Calu3 (cell line): Measurements from ENCODE around the gene TNFRSF17. TPM values are rescaled to one million over a fixed set of nuclear protein-coding genes. Genes with fewer than 3 reads are reported as not detected.
"Not testable (repeated sequence)": the region's sequence is repeated elsewhere in the genome, so short reads cannot be mapped to it uniquely, and the experiment has no call there.

Source experiments
- BruUV-seq: library from RNA; stranded (reverse); fragments of 400-500 nt; replicated peaks from 2 replicates; lab custom pipeline; 2021; lab: Mats Ljungman, UMichigan
- CTCF ChIA-PET: fragments of 300-600 bp; sonication (Branson Sonifier 250); formaldehyde crosslinking; loops from one replicate; lab custom pipeline; 2022; ENCODE audit warnings: antibody characterized with exemption; lab: Charles Lee
- DNase-seq: peaks from one replicate; pipeline ENCODE4 v3.0.0; 2022
- H3K27ac Mint-ChIP-seq: one replicate; pipeline ENCODE4 v1.8.0; 2022; ENCODE audit warnings: mixed read lengths; ENCODE audit not compliant: unreplicated experiment
- H3K27me3 Mint-ChIP-seq: one replicate; pipeline ENCODE4 v1.8.0; 2022; ENCODE audit warnings: mixed read lengths; ENCODE audit not compliant: unreplicated experiment
- H3K36me3 Mint-ChIP-seq: one replicate; pipeline ENCODE4 v1.8.0; 2022; ENCODE audit warnings: mild to moderate bottlenecking, moderate library complexity, mixed read lengths; ENCODE audit not compliant: insufficient read depth, unreplicated experiment
- H3K4me1 Mint-ChIP-seq: one replicate; pipeline ENCODE4 v1.8.0; 2022; ENCODE audit warnings: mild to moderate bottlenecking, low read depth, mixed read lengths; ENCODE audit not compliant: unreplicated experiment
- H3K4me3 Mint-ChIP-seq: one replicate; pipeline ENCODE4 v1.8.0; 2022; ENCODE audit warnings: mild to moderate bottlenecking, low read depth, moderate library complexity, mixed read lengths; ENCODE audit not compliant: unreplicated experiment
- H3K9me3 Mint-ChIP-seq: one replicate; pipeline ENCODE4 v1.8.0; 2022; ENCODE audit warnings: low read depth, mixed read lengths; ENCODE audit not compliant: unreplicated experiment
- CTCF ChIP-seq: fragments of 200-600 bp; IDR thresholded peaks from one replicate; pipeline ENCODE4 v1.8.0; 2022; ENCODE audit warnings: antibody characterized with exemption; ENCODE audit not compliant: unreplicated experiment
- intact Hi-C: fragments of 100-400 bp; cut with micrococcal nuclease; formaldehyde crosslinking; loops from one replicate; pipeline ENCODE4 v1.10.0; 2022; ENCODE audit not compliant: unreplicated experiment
- total RNA-seq: library from RNA; stranded (reverse); gene quantifications from 2 replicates; pipeline ENCODE4 v1.2.3, GENCODE V29; 2022

The TNFRSF17 gene
- total RNA-seq, 1 experiment from 2014 or later, result not detected

DNA sequence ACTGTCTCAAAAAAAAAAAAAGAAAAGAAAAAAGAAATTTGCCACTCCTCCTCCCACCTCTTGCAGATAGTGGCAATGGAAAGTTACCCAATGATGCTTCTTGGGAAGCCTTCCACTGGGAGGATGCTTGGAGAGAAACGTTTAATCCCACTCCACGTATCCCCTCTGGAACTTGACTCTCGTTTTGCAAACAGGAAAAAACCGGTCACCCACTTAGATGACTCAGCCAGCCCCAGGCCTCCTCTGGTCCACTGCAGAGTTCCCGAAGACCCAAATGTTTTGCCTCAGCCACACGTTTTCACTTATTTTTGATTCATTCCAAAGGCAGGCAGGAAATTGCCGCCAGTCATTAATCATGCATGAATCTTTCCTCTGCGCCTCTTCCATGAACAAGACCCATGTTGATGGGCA is 9.3 kb upstream of the TNFRSF17 start:
- no peak for DNase-seq
- Mint-ChIP-seq H3K4me1 (peaks cover 9% of the 10 kb centered on the region), H3K27ac (no peak overlapping the region), H3K27me3 (no peaks in the 10 kb centered on the region), H3K4me3 (no peak overlapping the region), H3K36me3 (no peaks in the 10 kb centered on the region), H3K9me3 (no peaks in the 10 kb centered on the region)
- CTCF ChIA-PET, result no interaction called here
- intact Hi-C loops, result no loop called here
- BruUV-seq, result no TSS peak
- no peak for TF ChIP-seq CTCF

- TF ChIP-seq CTCF, result no peak
- intact Hi-C loops, result no loop called here
- CTCF ChIA-PET, result no interaction called here
- Mint-ChIP-seq H3K36me3 (no peaks in the 10 kb centered on the region), H3K27me3 (no peaks in the 10 kb centered on the region), H3K9me3 (no peaks in the 10 kb centered on the region), H3K4me1 (peaks cover 9% of the 10 kb centered on the region), H3K27ac (no peak overlapping the region), H3K4me3 (no peak overlapping the region)
- DNase-seq, result no peak
- no TSS peak for BruUV-seq
These were observed 8.5 kb upstream of the TNFRSF17 start for GRCh38 chr16:11956558-11956957.

GRCh38 chr16:11957591-11958395 is 7.2 kb upstream of the TNFRSF17 start:
- Mint-ChIP-seq H3K9me3 (no peaks in the 10 kb centered on the region), H3K36me3 (no peaks in the 10 kb centered on the region), H3K4me1 (peaks cover 9% of the 10 kb centered on the region), H3K27ac (no peak overlapping the region), H3K4me3 (no peak overlapping the region), H3K27me3 (no peaks in the 10 kb centered on the region)
- TF ChIP-seq CTCF, result no peak
- CTCF ChIA-PET, result interaction anchor here (0.7 kb wide), 1 partner anchor 136 kb away, joined by 4 read pairs; no protein-coding TSS in a partner anchor
- no peak for DNase-seq
- no TSS peak for BruUV-seq
- intact Hi-C loops, result no loop called here

- peaks cover 18% of the 10 kb centered on the region for H3K27me3 Mint-ChIP-seq
- DNase-seq, H3K36me3 Mint-ChIP-seq, intact Hi-C loops, H3K27ac Mint-ChIP-seq, H3K4me3 Mint-ChIP-seq, BruUV-seq, CTCF ChIA-PET, H3K4me1 Mint-ChIP-seq, H3K9me3 Mint-ChIP-seq: not testable (repeated sequence)
These were observed 2.6 kb upstream of the TNFRSF17 start for GRCh38 chr16:11962457-11962856.

GRCh38 chr16:11962978-11963377 is 2.0 kb upstream of the TNFRSF17 start:
- intact Hi-C loops, CTCF ChIA-PET, H3K36me3 Mint-ChIP-seq, BruUV-seq, H3K4me3 Mint-ChIP-seq, H3K4me1 Mint-ChIP-seq, H3K9me3 Mint-ChIP-seq, DNase-seq, H3K27ac Mint-ChIP-seq: not testable (repeated sequence)
- peaks cover 18% of the 10 kb centered on the region for H3K27me3 Mint-ChIP-seq
